K562 (cell line): ENCODE data around the gene DPCD. TPM values are rescaled to one million over a fixed set of nuclear protein-coding genes. Genes with fewer than 3 reads are reported as not detected.

Source experiments
- ATAC-seq: fragments of 200-7000 bp; cut with Tn5 transposase; 3 replicates; pipeline ENCODE4 v1.9.1; 2020; ENCODE audit warnings: moderate library complexity
- BruUV-seq: library from RNA; stranded (reverse); fragments of 400-500 nt; replicated peaks from 2 replicates; lab custom pipeline; 2021; lab: Mats Ljungman, UMichigan
- CTCF ChIA-PET: fragments of 300-600 bp; formaldehyde crosslinking; extraction: SDS; loops from one replicate; lab custom pipeline; 2021; ENCODE audit warnings: low intra/inter-chr PET ratio; lab: Yijun Ruan, JAX
- POLR2A ChIA-PET: fragments of 300-600, 350-650 bp; sonication (Branson Sonifier 250); formaldehyde crosslinking; extraction: SDS; loops from one replicate; lab custom pipeline; 2021; ENCODE audit warnings: antibody characterized with exemption, inconsistent platforms; lab: Yijun Ruan, JAX
- DNase-seq, 4 experiments: peaks; one replicate each; pipeline versions ENCODE4 v3.0.0 to v3.0.0-alpha.2; 2011 to 2018; ENCODE audit warnings: low spot score in 3 of 4, mixed read lengths in 3 of 4; ENCODE audit errors: extremely low read depth in 1 of 4
- FAIRE-seq: peaks from 2 replicates; lab custom pipeline; 2011; peaks lifted over from hg19 to GRCh38; lab: Jason Lieb, UNC
- H2AFZ ChIP-seq: 2 replicates; pipeline ENCODE4 v1.6.0; 2011; ENCODE audit warnings: low read depth, low read length, control low read depth, inconsistent platforms
- H3K27ac ChIP-seq: fragments of 200-600 bp; 3 replicates; pipeline ENCODE4 v1.8.0; 2011; ENCODE audit warnings: low read depth, mild to moderate bottlenecking, control low read depth, inconsistent platforms, low read length, moderate library complexity, mixed read lengths; ENCODE audit errors: extremely low read depth
- H3K27me3 ChIP-seq, 2 experiments: fragments of 300-600 bp in 1 of 2; 2 replicates in 1 of 2; 3 replicates in 1 of 2; pipeline versions ENCODE4 v1.6.0 to v1.8.0; 2011; ENCODE audit warnings: inconsistent platforms in 2 of 2, low read length in 2 of 2, mild to moderate bottlenecking in 1 of 2, mixed read lengths in 1 of 2, moderate library complexity in 1 of 2; ENCODE audit not compliant: control insufficient read depth in 2 of 2, insufficient read depth in 2 of 2
- H3K36me3 ChIP-seq: fragments of 300-600 bp; 3 replicates; pipeline ENCODE4 v1.8.0; 2011; ENCODE audit warnings: mild to moderate bottlenecking, low read length, inconsistent platforms; ENCODE audit not compliant: control insufficient read depth, insufficient read depth
- H3K4me1 ChIP-seq, 2 experiments: fragments of 200-600 bp in 1 of 2; replicated peaks in 1 of 2; 2 replicates in 1 of 2; 3 replicates in 1 of 2; pipeline versions ENCODE4 v1.5.1 to v1.8.0; 2011; ENCODE audit warnings: inconsistent platforms in 2 of 2, low read length in 2 of 2, mild to moderate bottlenecking in 1 of 2, mixed read lengths in 1 of 2, moderate library complexity in 1 of 2; ENCODE audit not compliant: control insufficient read depth in 2 of 2, insufficient read depth in 2 of 2
- H3K4me2 ChIP-seq: 2 replicates; pipeline ENCODE4 v1.6.1; 2011; ENCODE audit warnings: low read length, control low read depth, inconsistent platforms, mixed read lengths; ENCODE audit not compliant: insufficient read depth
- H3K4me3 ChIP-seq: fragments of 200-600 bp; sonication (generic), shearing (Covaris generic); 2 replicates; pipeline ENCODE4 v1.5.1; 2016; ENCODE audit warnings: control low read depth, inconsistent platforms
- H3K79me2 ChIP-seq: fragments of 200-600 bp; 3 replicates; pipeline ENCODE4 v1.8.0; 2011; ENCODE audit warnings: low read length, inconsistent platforms; ENCODE audit not compliant: control insufficient read depth, insufficient read depth
- H3K9ac ChIP-seq, 2 experiments: 2 replicates each; pipeline versions ENCODE4 v1.6.0 to v1.6.1; 2011; ENCODE audit warnings: low read depth in 2 of 2, low read length in 2 of 2, control low read depth in 1 of 2, inconsistent platforms in 1 of 2, mild to moderate bottlenecking in 1 of 2, mixed read lengths in 1 of 2; ENCODE audit not compliant: insufficient read depth in 1 of 2
- H3K9me1 ChIP-seq: one replicate; pipeline ENCODE4 v1.6.0; 2011; ENCODE audit warnings: inconsistent platforms, mild to moderate bottlenecking, low read length, moderate library complexity; ENCODE audit not compliant: control insufficient read depth, insufficient read depth
- H3K9me3 ChIP-seq: replicated peaks from 2 replicates; pipeline ENCODE4 v1.5.1; 2011; ENCODE audit warnings: low read depth, low read length, inconsistent platforms; ENCODE audit not compliant: control insufficient read depth, insufficient read depth
- H4K20me1 ChIP-seq: replicated peaks from 2 replicates; pipeline ENCODE4 v1.6.1; 2011; ENCODE audit warnings: low read length, inconsistent platforms, mixed read lengths; ENCODE audit not compliant: control insufficient read depth, insufficient read depth
- CEBPB ChIP-seq: fragments of 450-650 bp; IDR thresholded peaks from 2 replicates; pipeline ENCODE4 v1.6.1; 2016; ENCODE audit warnings: missing genetic modification characterization, missing compliant biosample characterization
- CHD4 ChIP-seq: fragments of 200-600 bp; sonication (generic); IDR thresholded peaks from 3 replicates; pipeline ENCODE4 v1.6.1; 2012; ENCODE audit warnings: low read depth, mild to moderate bottlenecking, mixed read lengths, low read length, inconsistent platforms; ENCODE audit not compliant: insufficient read depth, insufficient replicate concordance, poor library complexity, severe bottlenecking
- CREM ChIP-seq: IDR thresholded peaks from 2 replicates; pipeline ENCODE4 v1.6.1; 2014; ENCODE audit warnings: antibody characterized with exemption, low read depth
- GATA2 ChIP-seq: sonication (generic); formaldehyde crosslinking; IDR thresholded peaks from 2 replicates; pipeline ENCODE4 v1.4.0; 2020; ENCODE audit warnings: mild to moderate bottlenecking, missing genetic modification reagents
- ILK ChIP-seq: fragments of 450-650 bp; IDR thresholded peaks from 2 replicates; pipeline ENCODE4 v1.6.1; 2016; ENCODE audit warnings: missing genetic modification characterization, low read depth, mild to moderate bottlenecking, missing compliant biosample characterization, moderate library complexity, borderline replicate concordance
- MEF2D ChIP-seq: conservative IDR thresholded peaks from 2 replicates; pipeline ENCODE4 v1.6.1; 2016; ENCODE audit warnings: low read depth, missing genetic modification characterization, missing compliant biosample characterization
- NFIC ChIP-seq: fragments of 450-650 bp; IDR thresholded peaks from 2 replicates; pipeline ENCODE4 v1.6.1; 2017; ENCODE audit warnings: mild to moderate bottlenecking, inconsistent platforms
- PML ChIP-seq: IDR thresholded peaks from 2 replicates; pipeline ENCODE4 v1.6.1; 2012; ENCODE audit warnings: low read length, inconsistent platforms
- PREB ChIP-seq: sonication (generic); formaldehyde crosslinking; IDR thresholded peaks from 2 replicates; pipeline ENCODE4 v1.8.1; 2023; ENCODE audit warnings: mild to moderate bottlenecking, missing genetic modification reagents
- RNF219 ChIP-seq: fragments of 250-450 bp; sonication (Bioruptor Pico); IDR thresholded peaks from 2 replicates; pipeline ENCODE4 v1.5.0; 2022; ENCODE audit warnings: mild to moderate bottlenecking
- SMAD3 ChIP-seq: fragments of 450-650 bp; formaldehyde crosslinking; conservative IDR thresholded peaks from 2 replicates; pipeline ENCODE4 v1.4.0; 2020; ENCODE audit warnings: mild to moderate bottlenecking
- SRSF7 ChIP-seq: fragments of 200-400 bp; formaldehyde crosslinking; optimal IDR thresholded peaks from 2 replicates; pipeline ENCODE3; 2017; ENCODE audit warnings: mild to moderate bottlenecking, low read depth, low read length
- TCF15 ChIP-seq: fragments of 250-450 bp; sonication (Bioruptor Pico); IDR thresholded peaks from 2 replicates; pipeline ENCODE4 v1.8.0; 2022; ENCODE audit warnings: moderate library complexity, mild to moderate bottlenecking, inconsistent platforms
- THAP7 ChIP-seq: fragments of 250-450 bp; sonication (Bioruptor Pico); IDR thresholded peaks from 2 replicates; pipeline ENCODE4 v1.5.0; 2021
- ZNF224 ChIP-seq: sonication (generic); formaldehyde crosslinking; IDR thresholded peaks from 2 replicates; pipeline ENCODE4 v1.8.0; 2022; ENCODE audit warnings: mild to moderate bottlenecking, missing genetic modification reagents
- WGBS: fragments of 100-300 bp; shearing (Covaris generic); methylation state at CpG from one replicate; pipeline ENCODE4 v1.1.6; 2016; ENCODE audit warnings: low coverage, mixed read lengths; ENCODE audit not compliant: insufficient coverage; ENCODE audit errors: missing lambda C conversion rate; 5-methylcytosine and 5-hydroxymethylcytosine counted together
- in situ Hi-C: fragments of 300-500 bp; cut with MboI; formaldehyde crosslinking; loops from 4 replicates; pipeline ENCODE4 v1.15.0; 2018; ENCODE audit warnings: inconsistent platforms, mixed read lengths
- intact Hi-C: fragments of 100-400 bp; cut with micrococcal nuclease; formaldehyde crosslinking; loops from 2 replicates; pipeline ENCODE4 v1.14.2; 2022
- polyA plus RNA-seq, 8 experiments: library from polyadenylated mRNA; depleted of rRNA in 4 of 8; stranded (reverse) in 5 of 8; unstranded in 3 of 8; fragments of >200 nt; fragmentation: Nextera tagmentation in 2 of 8; fragmentation: Illumina TruSeq in 1 of 8; extraction: Ambion mirVana in 2 of 8; extraction: Trizol in 1 of 8; gene quantifications; 2 replicates each; pipeline versions ENCODE4 v1.2.1 to v1.2.3, GENCODE V29; 2011 to 2014; ENCODE audit warnings: inconsistent platforms in 1 of 8, missing spikeins in 1 of 8
- total RNA-seq, 7 experiments: library from RNA; depleted of rRNA in 6 of 7; stranded (reverse); fragments of >200 nt in 6 of 7; fragmentation: Illumina TruSeq in 2 of 7; extraction: Trizol in 2 of 7; gene quantifications; 2 replicates each; pipeline versions ENCODE4 v1.2.1 to v1.2.3, GENCODE V29; 2011 to 2021; ENCODE audit warnings: low replicate concordance in 1 of 7

DPCD gene
- total and polyA plus RNA-seq, 9 of the 15 experiments (the other 6 are each of a cell fraction or from before 2014, with no cell fraction given), result 12.1 to 45.2 (median 20.0) TPM

GRCh38 chr10:101643546-101643945, 55.4 kb downstream of the DPCD start:
- H3K4me2 ChIP-seq, result no peak overlapping the region
- H3K27me3 ChIP-seq, result no peaks in the 10 kb centered on the region
- H2AFZ ChIP-seq, result no peak overlapping the region
- no TSS peak for BruUV-seq
- CTCF ChIA-PET, result no interaction called here
- H3K79me2 ChIP-seq, result no peaks in the 10 kb centered on the region
- TF ChIP-seq SMAD3, result no peak
- TF ChIP-seq SRSF7, result no peak
- no peak for TF ChIP-seq TCF15 (CRISPR knock-in tag)
- TF ChIP-seq PML, result no peak
- no peak for TF ChIP-seq THAP7 (CRISPR knock-in tag)
- TF ChIP-seq GATA2 (CRISPR knock-in tag), result no peak
- no peak for TF ChIP-seq CHD4
- no peak for TF ChIP-seq MEF2D (tag)
- no peak for TF ChIP-seq PREB (CRISPR knock-in tag)
- no peak for TF ChIP-seq ILK
- TF ChIP-seq ZNF224 (CRISPR knock-in tag), result no peak
- TF ChIP-seq NFIC, result no peak
- no peak for TF ChIP-seq CEBPB (tag)
- TF ChIP-seq CREM, result no peak
- no peak for TF ChIP-seq RNF219 (CRISPR knock-in tag)
- no peaks in the 10 kb centered on the region; a peak in 1 of 5 replicates for H3K4me1 ChIP-seq
- no peak for DNase-seq
- H3K36me3 ChIP-seq, result no peaks in the 10 kb centered on the region
- H3K4me3 ChIP-seq, result no peak overlapping the region
- H3K9me3 ChIP-seq, result no peaks in the 10 kb centered on the region
- H3K9me1 ChIP-seq, result peaks cover 2% of the 10 kb centered on the region
- H4K20me1 ChIP-seq, result no peaks in the 10 kb centered on the region
- POLR2A ChIA-PET, result interaction anchor here (1.3 kb wide), 1 partner anchor 11 kb away, joined by 3 read pairs; no protein-coding TSS in a partner anchor
- ATAC-seq, result no peak
- no peak overlapping the region for H3K27ac ChIP-seq
- 80% methylated on average over 1 of the region's 3 CpGs for WGBS
- in situ Hi-C loops (no loop called here), intact Hi-C loops (no loop called here)
- FAIRE-seq, result no peak
- no peak overlapping the region for H3K9ac ChIP-seq
